Measurements from ENCODE around the gene KRTAP12-3.
"Not testable (repeated sequence)": the region's sequence is repeated elsewhere in the genome, so short reads cannot be mapped to it uniquely, and the experiment has no call there.

The KRTAP12-3 gene

GRCh38 chr21:44670642-44671432, 13.1 kb downstream of the KRTAP12-3 start:
- Histone ChIP-seq H3K27ac (ENCODE audit: low read depth, low read length) (no peak overlapping the region), H3K79me2 (ENCODE audit: control insufficient read depth, insufficient read depth, low read length, unreplicated experiment) (no peaks in the 10 kb centered on the region), H3K4me3 (ENCODE audit: low read depth, low read length) (no peak overlapping the region), H3K36me3 (ENCODE audit: insufficient read depth, low read length) (no peaks in the 10 kb centered on the region), H2AFZ (ENCODE audit: low read length, unreplicated experiment) (no peak overlapping the region), H3K27me3 (ENCODE audit: insufficient read depth, low read length) (peaks cover 19% of the 10 kb centered on the region), H3K4me1 (ENCODE audit: control insufficient read depth, insufficient read depth, low read length, unreplicated experiment) (no peaks in the 10 kb centered on the region)

- Histone ChIP-seq H3K4me1 (ENCODE audit: control insufficient read depth, insufficient read depth, low read length, unreplicated experiment) (no peaks in the 10 kb centered on the region), H3K36me3 (ENCODE audit: insufficient read depth, low read length) (no peaks in the 10 kb centered on the region), H2AFZ (ENCODE audit: low read length, unreplicated experiment) (no peak overlapping the region), H3K4me3 (ENCODE audit: low read depth, low read length) (no peak overlapping the region), H3K79me2 (ENCODE audit: control insufficient read depth, insufficient read depth, low read length, unreplicated experiment) (no peaks in the 10 kb centered on the region), H3K27ac (ENCODE audit: low read depth, low read length) (no peak overlapping the region), H3K27me3 (ENCODE audit: insufficient read depth, low read length) (peaks cover 30% of the 10 kb centered on the region)
Observed at GRCh38 chr21:44671911-44672310, 14.2 kb downstream of the KRTAP12-3 start.

DNA sequence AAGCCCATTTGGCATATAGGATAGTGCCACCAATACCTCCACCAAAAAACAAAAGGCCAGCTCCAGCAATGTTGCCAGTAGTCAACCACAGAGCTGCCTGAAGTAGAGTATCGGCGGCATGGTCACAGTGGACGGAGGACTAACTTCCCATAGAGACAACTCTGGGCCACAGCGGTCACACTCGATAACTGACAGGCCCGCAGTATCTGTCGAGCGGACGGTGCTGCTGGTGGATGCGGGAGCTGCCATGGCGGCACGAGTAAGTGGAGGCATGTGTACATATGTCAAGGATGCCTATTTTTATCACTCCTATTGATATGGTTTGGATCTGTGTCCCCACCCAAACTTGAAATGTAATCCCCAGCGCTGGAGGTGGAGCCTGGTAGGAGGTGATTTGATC, 20.1 kb downstream of the KRTAP12-3 start:
- Histone ChIP-seq H3K79me2 (ENCODE audit: control insufficient read depth, insufficient read depth, low read length, unreplicated experiment) (no peaks in the 10 kb centered on the region), H3K4me1 (ENCODE audit: control insufficient read depth, insufficient read depth, low read length, unreplicated experiment) (no peaks in the 10 kb centered on the region), H3K36me3 (ENCODE audit: insufficient read depth, low read length) (no peaks in the 10 kb centered on the region), H3K4me3 (ENCODE audit: low read depth, low read length) (no peak overlapping the region), H3K27ac (ENCODE audit: low read depth, low read length) (no peak overlapping the region), H3K27me3 (ENCODE audit: insufficient read depth, low read length) (peaks cover 61% of the 10 kb centered on the region), H2AFZ (ENCODE audit: low read length, unreplicated experiment) (no peak overlapping the region)

DNA sequence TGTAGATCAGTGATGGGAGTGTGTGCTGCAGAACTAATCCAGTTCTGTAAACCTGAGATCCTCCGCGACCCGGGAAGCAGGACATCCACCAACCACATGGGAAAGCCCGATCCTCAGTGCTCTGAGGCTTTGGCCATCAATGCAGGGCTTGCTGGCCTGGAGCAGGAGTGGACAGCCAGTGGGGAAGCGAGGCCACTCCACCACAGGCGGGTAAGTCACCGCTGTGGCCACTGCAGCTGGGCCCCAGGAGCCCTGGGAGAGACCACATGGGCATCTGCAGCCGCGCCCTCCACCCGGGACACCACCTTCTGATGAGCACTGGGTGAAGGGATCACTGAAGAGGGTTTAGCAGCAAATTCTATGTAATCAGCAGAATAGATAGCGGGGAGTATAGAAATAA, 23.4 kb downstream of the KRTAP12-3 start:
- H2AFZ ChIP-seq (ENCODE audit: low read length, unreplicated experiment): no peak overlapping the region
- no peak overlapping the region for H3K27ac ChIP-seq (ENCODE audit: low read depth, low read length)
- no peaks in the 10 kb centered on the region for H3K79me2 ChIP-seq (ENCODE audit: control insufficient read depth, insufficient read depth, low read length, unreplicated experiment)
- H3K4me3 ChIP-seq (ENCODE audit: low read depth, low read length): no peak overlapping the region
- peaks cover 73% of the 10 kb centered on the region for H3K27me3 ChIP-seq (ENCODE audit: insufficient read depth, low read length)
- no peaks in the 10 kb centered on the region for H3K4me1 ChIP-seq (ENCODE audit: control insufficient read depth, insufficient read depth, low read length, unreplicated experiment)
- H3K36me3 ChIP-seq (ENCODE audit: insufficient read depth, low read length): no peaks in the 10 kb centered on the region

- H3K4me1 ChIP-seq (ENCODE audit: control insufficient read depth, insufficient read depth, low read length, unreplicated experiment): no peaks in the 10 kb centered on the region
- H3K27me3 ChIP-seq (ENCODE audit: insufficient read depth, low read length): peaks cover 72% of the 10 kb centered on the region
- no peaks in the 10 kb centered on the region for H3K36me3 ChIP-seq (ENCODE audit: insufficient read depth, low read length)
- H3K27ac ChIP-seq (ENCODE audit: low read depth, low read length): no peak within 1 kb of the TSS
- H2AFZ ChIP-seq (ENCODE audit: low read length, unreplicated experiment): no peak within 1 kb of the TSS
- no peaks in the 10 kb centered on the region for H3K79me2 ChIP-seq (ENCODE audit: control insufficient read depth, insufficient read depth, low read length, unreplicated experiment)
- H3K4me3 ChIP-seq (ENCODE audit: low read depth, low read length): no peak within 1 kb of the TSS
Observed at GRCh38 chr21:44681861-44682579, 24.3 kb downstream of the KRTAP12-3 start, which contains the start of gene KRTAP12-1. KRTAP12-1 (minus strand) TSS chr21:44682163; CDS start chr21:44682123, 40 bp downstream.

GRCh38 chr21:44682580-44683151, 24.9 kb downstream of the KRTAP12-3 start:
- no peaks in the 10 kb centered on the region for H3K79me2 ChIP-seq (ENCODE audit: control insufficient read depth, insufficient read depth, low read length, unreplicated experiment)
- H3K36me3 ChIP-seq (ENCODE audit: insufficient read depth, low read length): no peaks in the 10 kb centered on the region
- H3K4me1 ChIP-seq (ENCODE audit: control insufficient read depth, insufficient read depth, low read length, unreplicated experiment): no peaks in the 10 kb centered on the region
- H2AFZ ChIP-seq (ENCODE audit: low read length, unreplicated experiment): no peak overlapping the region
- H3K4me3 ChIP-seq (ENCODE audit: low read depth, low read length): no peak overlapping the region
- H3K27ac ChIP-seq (ENCODE audit: low read depth, low read length): no peak overlapping the region
- H3K27me3 ChIP-seq (ENCODE audit: insufficient read depth, low read length): peaks cover 72% of the 10 kb centered on the region

DNA sequence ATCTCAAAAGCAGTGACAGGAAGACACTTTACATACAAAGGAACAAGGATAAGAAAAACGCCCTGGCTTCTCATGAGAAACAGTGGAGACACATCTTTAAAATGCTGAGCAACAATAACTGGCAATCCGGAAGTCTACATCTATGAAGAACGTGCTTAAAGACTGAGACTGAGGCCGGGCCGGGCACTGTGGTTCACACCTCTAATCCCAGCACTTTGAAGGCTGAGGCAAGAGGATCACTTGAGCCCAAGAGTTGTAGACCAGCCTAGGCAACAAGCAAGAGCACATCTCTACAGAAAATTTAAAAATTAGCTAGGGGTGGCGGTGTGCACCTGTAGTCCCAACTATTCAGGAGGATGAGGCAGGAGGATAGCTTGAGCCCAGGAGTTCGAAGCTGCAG, 26.3 kb downstream of the KRTAP12-3 start:
- Histone ChIP-seq H2AFZ (ENCODE audit: low read length, unreplicated experiment) (no peak overlapping the region), H3K4me3 (ENCODE audit: low read depth, low read length) (no peak overlapping the region), H3K4me1 (ENCODE audit: control insufficient read depth, insufficient read depth, low read length, unreplicated experiment) (no peaks in the 10 kb centered on the region), H3K79me2 (ENCODE audit: control insufficient read depth, insufficient read depth, low read length, unreplicated experiment) (no peaks in the 10 kb centered on the region), H3K36me3 (ENCODE audit: insufficient read depth, low read length) (no peaks in the 10 kb centered on the region), H3K27ac (ENCODE audit: low read depth, low read length) (no peak overlapping the region), H3K27me3 (ENCODE audit: insufficient read depth, low read length) (peaks cover 75% of the 10 kb centered on the region)

- Histone ChIP-seq H3K27ac (ENCODE audit: low read depth, low read length) (no peak overlapping the region), H3K4me1 (ENCODE audit: control insufficient read depth, insufficient read depth, low read length, unreplicated experiment) (no peaks in the 10 kb centered on the region), H3K79me2 (ENCODE audit: control insufficient read depth, insufficient read depth, low read length, unreplicated experiment) (no peaks in the 10 kb centered on the region), H3K4me3 (ENCODE audit: low read depth, low read length) (no peak overlapping the region), H3K36me3 (ENCODE audit: insufficient read depth, low read length) (no peaks in the 10 kb centered on the region), H3K27me3 (ENCODE audit: insufficient read depth, low read length) (peaks cover 71% of the 10 kb centered on the region), H2AFZ (ENCODE audit: low read length, unreplicated experiment) (no peak overlapping the region)
Observed at GRCh38 chr21:44684483-44684882, 26.8 kb downstream of the KRTAP12-3 start.

DNA sequence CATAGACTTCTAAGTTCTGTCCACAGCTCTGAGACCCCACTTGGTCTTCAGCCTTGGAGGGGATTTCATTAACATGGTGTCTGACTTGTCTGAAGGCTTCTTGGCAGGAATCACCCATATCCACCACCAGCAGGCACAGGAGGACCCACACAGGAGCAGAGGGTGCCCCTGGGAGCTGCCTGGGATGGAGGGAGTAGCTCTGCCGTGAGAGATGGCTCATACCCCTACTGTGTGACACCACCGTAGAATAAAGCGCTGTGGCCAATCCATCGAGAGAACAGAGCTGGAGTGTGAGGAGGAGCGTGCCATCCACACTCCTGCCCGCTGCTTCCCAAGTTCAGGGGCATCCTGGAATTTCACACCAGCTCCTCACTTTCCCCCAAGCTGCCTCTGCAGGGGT, 27.3 kb downstream of the KRTAP12-3 start:
- H3K79me2 ChIP-seq (ENCODE audit: control insufficient read depth, insufficient read depth, low read length, unreplicated experiment); H3K27ac ChIP-seq (ENCODE audit: low read depth, low read length); H3K4me3 ChIP-seq (ENCODE audit: low read depth, low read length); H3K4me1 ChIP-seq (ENCODE audit: control insufficient read depth, insufficient read depth, low read length, unreplicated experiment); H3K36me3 ChIP-seq (ENCODE audit: insufficient read depth, low read length); H2AFZ ChIP-seq (ENCODE audit: low read length, unreplicated experiment): not testable (repeated sequence)
- H3K27me3 ChIP-seq (ENCODE audit: insufficient read depth, low read length): peaks cover 68% of the 10 kb centered on the region

GRCh38 chr21:44686000-44686781, 28.5 kb downstream of the KRTAP12-3 start:
- no peaks in the 10 kb centered on the region for H3K36me3 ChIP-seq (ENCODE audit: insufficient read depth, low read length)
- no peak overlapping the region for H3K4me3 ChIP-seq (ENCODE audit: low read depth, low read length)
- H3K27ac ChIP-seq (ENCODE audit: low read depth, low read length): no peak overlapping the region
- H3K79me2 ChIP-seq (ENCODE audit: control insufficient read depth, insufficient read depth, low read length, unreplicated experiment): no peaks in the 10 kb centered on the region
- no peak overlapping the region for H2AFZ ChIP-seq (ENCODE audit: low read length, unreplicated experiment)
- H3K4me1 ChIP-seq (ENCODE audit: control insufficient read depth, insufficient read depth, low read length, unreplicated experiment): no peaks in the 10 kb centered on the region
- H3K27me3 ChIP-seq (ENCODE audit: insufficient read depth, low read length): peaks cover 69% of the 10 kb centered on the region
